Mesenchymal stem cell (in vitro differentiated cells and primary cell): ENCODE results near the gene USP15.

Experiments
- DNase-seq: peaks from one replicate; pipeline ENCODE4 v3.0.0-alpha.2; 2013
- H2AFZ ChIP-seq: one replicate; pipeline ENCODE4 v1.6.1; 2013; ENCODE audit warnings: low read depth, mild to moderate bottlenecking, control low read depth, inconsistent platforms, low read length, moderate library complexity
- H2AK5ac ChIP-seq: 2 replicates; pipeline ENCODE4 v1.6.1; 2013; ENCODE audit warnings: low read length, moderate library complexity, mild to moderate bottlenecking, inconsistent platforms; ENCODE audit not compliant: severe bottlenecking
- H2BK120ac ChIP-seq: one replicate; pipeline ENCODE4 v1.6.1; 2013; ENCODE audit warnings: low read depth, mild to moderate bottlenecking, inconsistent platforms, low read length, moderate library complexity
- H2BK12ac ChIP-seq, 2 experiments: one replicate each; pipeline ENCODE4 v1.6.1; 2013; ENCODE audit warnings: inconsistent platforms in 2 of 2, low read length in 2 of 2, mild to moderate bottlenecking in 2 of 2, moderate library complexity in 2 of 2, control low read depth in 1 of 2
- H2BK15ac ChIP-seq: one replicate; pipeline ENCODE4 v1.6.1; 2013; ENCODE audit warnings: mild to moderate bottlenecking, low read depth, inconsistent platforms; ENCODE audit not compliant: poor library complexity, severe bottlenecking
- H2BK5ac ChIP-seq: 2 replicates; pipeline ENCODE4 v1.6.1; 2013; ENCODE audit warnings: low read depth, mild to moderate bottlenecking, low read length, control low read depth, inconsistent platforms; ENCODE audit not compliant: poor library complexity, severe bottlenecking
- H3K14ac ChIP-seq, 2 experiments: one replicate each; pipeline ENCODE4 v1.6.1; 2013; ENCODE audit warnings: inconsistent platforms in 2 of 2, low read length in 2 of 2, control low read depth in 1 of 2, mild to moderate bottlenecking in 1 of 2, moderate library complexity in 1 of 2
- H3K18ac ChIP-seq, 2 experiments: one replicate each; pipeline ENCODE4 v1.6.1; 2013; ENCODE audit warnings: inconsistent platforms in 2 of 2, low read length in 2 of 2, control low read depth in 1 of 2, low read depth in 1 of 2, mild to moderate bottlenecking in 1 of 2
- H3K23ac ChIP-seq, 2 experiments: one replicate each; pipeline ENCODE4 v1.6.1; 2013; ENCODE audit warnings: inconsistent platforms in 2 of 2, low read length in 2 of 2, mild to moderate bottlenecking in 2 of 2, moderate library complexity in 2 of 2, control low read depth in 1 of 2
- H3K27ac ChIP-seq: 2 replicates; pipeline ENCODE4 v1.5.1; 2013; ENCODE audit warnings: mild to moderate bottlenecking, moderate library complexity, low read length, control low read depth, inconsistent platforms; ENCODE audit not compliant: poor library complexity, severe bottlenecking
- H3K27me3 ChIP-seq, 2 experiments: 2 replicates each; pipeline versions ENCODE4 v1.6.1 to v1.7.0; 2013; ENCODE audit warnings: low read length in 2 of 2, mild to moderate bottlenecking in 2 of 2, moderate library complexity in 2 of 2, control low read depth in 1 of 2, inconsistent platforms in 1 of 2; ENCODE audit not compliant: control insufficient read depth in 1 of 2, insufficient read depth in 1 of 2
- H3K36me3 ChIP-seq, 2 experiments: 2 replicates each; pipeline versions ENCODE4 v1.6.1 to v1.7.0; 2013; ENCODE audit warnings: low read length in 2 of 2, control low read depth in 1 of 2, inconsistent platforms in 1 of 2, low read depth in 1 of 2, mild to moderate bottlenecking in 1 of 2; ENCODE audit not compliant: insufficient read depth in 2 of 2, control insufficient read depth in 1 of 2
- H3K4ac ChIP-seq, 2 experiments: one replicate each; pipeline ENCODE4 v1.6.1; 2013; ENCODE audit warnings: inconsistent platforms in 2 of 2, low read length in 2 of 2, mild to moderate bottlenecking in 2 of 2, moderate library complexity in 2 of 2, control low read depth in 1 of 2, low read depth in 1 of 2
- H3K4me1 ChIP-seq: 2 replicates; pipeline ENCODE4 v1.6.1; 2013; ENCODE audit warnings: low read depth, low read length, control low read depth; ENCODE audit not compliant: control insufficient read depth, insufficient read depth
- H3K4me2 ChIP-seq: 2 replicates; pipeline ENCODE4 v1.6.1; 2013; ENCODE audit warnings: low read length, mild to moderate bottlenecking, inconsistent platforms; ENCODE audit not compliant: poor library complexity, severe bottlenecking
- H3K4me3 ChIP-seq, 2 experiments: 2 replicates each; pipeline versions ENCODE4 v1.5.1 to v1.7.0; 2013; ENCODE audit warnings: low read length in 2 of 2, mild to moderate bottlenecking in 2 of 2, control low read depth in 1 of 2, low read depth in 1 of 2; ENCODE audit not compliant: insufficient read depth in 1 of 2
- H3K79me1 ChIP-seq: replicated peaks from 2 replicates; pipeline ENCODE4 v1.6.1; 2013; ENCODE audit warnings: mild to moderate bottlenecking, control low read depth, low read length, inconsistent platforms; ENCODE audit not compliant: poor library complexity, severe bottlenecking
- H3K9ac ChIP-seq: 2 replicates; pipeline ENCODE4 v1.7.0; 2013; ENCODE audit warnings: mild to moderate bottlenecking, low read length, moderate library complexity
- H3K9me3 ChIP-seq: 2 replicates; pipeline ENCODE4 v1.7.0; 2013; ENCODE audit warnings: mild to moderate bottlenecking, low read length; ENCODE audit not compliant: control insufficient read depth
- H4K8ac ChIP-seq: one replicate; pipeline ENCODE4 v1.6.1; 2013; ENCODE audit warnings: inconsistent platforms, mild to moderate bottlenecking, low read length, moderate library complexity
- H4K91ac ChIP-seq: one replicate; pipeline ENCODE4 v1.6.1; 2013; ENCODE audit warnings: mild to moderate bottlenecking, low read length, inconsistent platforms
- WGBS: methylation state at CpG from one replicate; pipeline ENCODE4 v1.1.7; 2013; ENCODE audit warnings: mixed read lengths; 5-methylcytosine and 5-hydroxymethylcytosine counted together

Gene USP15

DNA sequence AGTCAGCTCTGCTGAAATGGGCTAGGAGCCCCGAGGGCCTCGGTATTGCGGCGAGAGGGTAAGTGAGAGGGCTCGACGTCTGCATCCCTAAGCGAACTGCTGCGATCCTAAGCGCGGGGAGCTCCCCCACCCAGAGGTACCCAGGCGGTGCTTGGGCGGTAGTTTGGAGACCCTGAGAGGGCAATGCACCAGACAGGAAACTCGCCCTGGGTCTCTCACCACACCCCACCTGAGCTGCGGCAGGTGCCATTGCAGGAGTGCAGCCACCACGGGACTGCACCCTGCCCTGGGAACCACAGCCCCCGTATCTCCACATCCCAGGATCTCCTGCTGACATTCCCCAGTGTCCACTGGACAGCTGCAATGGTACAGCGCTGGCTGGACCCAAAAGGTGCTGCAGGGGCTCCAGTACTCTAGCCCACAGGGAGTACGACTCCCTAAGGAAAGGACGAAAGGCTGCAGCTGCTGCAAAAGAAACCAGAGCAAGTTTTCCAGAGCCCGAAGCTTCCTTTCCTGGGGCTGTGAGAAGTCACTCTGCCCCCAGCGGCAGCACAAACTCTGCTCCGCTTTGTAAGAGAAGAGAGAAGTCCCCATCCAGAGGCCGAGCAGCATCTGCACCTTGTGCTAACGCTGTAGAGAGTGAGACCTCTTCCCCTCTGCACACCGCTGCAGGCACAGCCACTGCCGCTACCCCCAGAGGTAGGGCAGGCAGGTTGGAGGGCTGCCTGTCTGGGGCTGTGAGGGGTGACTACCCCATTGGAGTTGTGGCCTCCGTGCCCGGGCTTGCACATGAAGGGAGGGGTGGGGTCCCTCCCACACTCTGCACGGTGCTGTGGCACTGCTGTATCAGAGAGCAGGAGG lies 175.3 kb downstream of the USP15 start:
- peak overlapping the region; percentile 34 for H4K91ac ChIP-seq

GRCh38 chr12:62436164-62436503 lies 175.9 kb downstream of the USP15 start:
- no peak for DNase-seq
- H3K4me1 ChIP-seq = peaks cover 12% of the 10 kb centered on the region
- peak overlapping the region; percentile 34 for H4K91ac ChIP-seq
- no peak overlapping the region for H2BK12ac ChIP-seq
- H3K18ac ChIP-seq = no peak overlapping the region
- peaks cover 6% of the 10 kb centered on the region for H3K9me3 ChIP-seq
- H2BK15ac ChIP-seq = no peak overlapping the region
- H3K4me3 ChIP-seq = peak overlapping the region in 1 of 2 experiments; percentile 76
- no peak overlapping the region for H3K23ac ChIP-seq
- H3K27me3 ChIP-seq = peaks cover 19 to 37% of the 10 kb centered on the region in 2 experiments
- no peak overlapping the region for H3K4me2 ChIP-seq
- H3K36me3 ChIP-seq = no peaks in the 10 kb centered on the region
- peak overlapping the region; percentile 39 for H3K9ac ChIP-seq
- no peak overlapping the region for H2BK5ac ChIP-seq
- no peak overlapping the region for H2BK120ac ChIP-seq
- no peak overlapping the region for H3K14ac ChIP-seq
- no peak overlapping the region for H3K27ac ChIP-seq
- H4K8ac ChIP-seq = peak overlapping the region; percentile 45
- H3K79me1 ChIP-seq = no peaks in the 10 kb centered on the region
- no peak overlapping the region for H3K4ac ChIP-seq
- 68% methylated on average over 12 of the region's 12 CpGs for WGBS
- H2AK5ac ChIP-seq = no peak overlapping the region
- peak overlapping the region; percentile 70 for H2AFZ ChIP-seq

More for the DNA sequence above, 175.3 kb downstream of the USP15 start:
- peak overlapping the region in 1 of 2 experiments; percentile 28 for H3K18ac ChIP-seq
- H3K14ac ChIP-seq = no peak overlapping the region
- no peak overlapping the region for H2BK15ac ChIP-seq
- peaks cover 19 to 42% of the 10 kb centered on the region in 2 experiments for H3K27me3 ChIP-seq
- H3K36me3 ChIP-seq = no peaks in the 10 kb centered on the region
- peak overlapping the region; percentile 70 for H2AFZ ChIP-seq
- H3K4ac ChIP-seq = no peak overlapping the region
- H3K9ac ChIP-seq = peak overlapping the region; percentile 39
- H3K27ac ChIP-seq = no peak overlapping the region
- H2BK120ac ChIP-seq = no peak overlapping the region
- no peak overlapping the region for H2BK12ac ChIP-seq
- 10% methylated on average over 29 of the region's 29 CpGs for WGBS
- H2BK5ac ChIP-seq = no peak overlapping the region
- no peak overlapping the region for H3K23ac ChIP-seq
- H2AK5ac ChIP-seq = no peak overlapping the region
- H3K4me3 ChIP-seq = peak overlapping the region; percentile 35 to 76
- H3K4me1 ChIP-seq = peaks cover 12% of the 10 kb centered on the region
- peaks cover 6% of the 10 kb centered on the region for H3K9me3 ChIP-seq
- peak overlapping the region; percentile 45 for H4K8ac ChIP-seq
- DNase-seq = peak; percentile 71
- H3K4me2 ChIP-seq = peak overlapping the region; percentile 80
- no peaks in the 10 kb centered on the region for H3K79me1 ChIP-seq

DNA sequence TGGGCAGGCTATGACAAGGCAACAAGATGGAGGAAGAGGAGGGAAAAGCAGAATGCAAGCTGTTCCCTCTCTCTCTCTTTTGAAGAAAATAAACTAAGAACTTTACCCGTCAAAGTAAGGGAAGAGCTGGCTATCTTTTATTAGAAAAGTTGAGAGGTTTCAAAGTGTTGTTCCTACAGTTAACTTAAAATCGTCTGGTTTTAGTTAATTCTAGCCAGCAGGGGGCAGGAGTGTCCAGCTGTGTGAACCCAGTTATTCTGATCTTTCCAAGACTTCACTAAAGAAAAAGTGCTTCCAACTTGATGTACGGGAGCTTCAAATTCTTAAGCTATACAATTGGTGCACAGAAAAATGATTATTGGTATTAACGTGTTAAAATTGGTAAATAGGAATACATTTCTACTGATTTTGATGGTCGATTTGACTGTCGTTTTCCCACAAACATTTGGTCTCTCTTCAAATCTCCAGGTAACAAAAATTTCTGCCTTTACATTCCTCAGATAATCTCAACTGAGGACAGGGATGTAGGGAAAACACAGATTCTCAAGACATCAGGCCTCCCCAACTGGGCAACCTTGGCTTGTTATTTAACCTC lies 178.0 kb downstream of the USP15 start:
- H3K36me3 ChIP-seq = no peaks in the 10 kb centered on the region
- H2BK120ac ChIP-seq = no peak overlapping the region
- no peak overlapping the region for H2BK15ac ChIP-seq
- H3K9me3 ChIP-seq = peaks cover 26% of the 10 kb centered on the region
- no peak overlapping the region for H2BK5ac ChIP-seq
- H3K23ac ChIP-seq = no peak overlapping the region
- no peak overlapping the region for H3K27ac ChIP-seq
- H2BK12ac ChIP-seq = no peak overlapping the region
- H3K18ac ChIP-seq = no peak overlapping the region
- WGBS = 12% methylated on average over 4 of the region's 6 CpGs
- H3K14ac ChIP-seq = no peak overlapping the region
- no peak overlapping the region for H4K91ac ChIP-seq
- H2AK5ac ChIP-seq = no peak overlapping the region
- DNase-seq = peak; percentile 50
- H3K4me2 ChIP-seq = no peak overlapping the region
- peak overlapping the region; percentile 33 for H3K9ac ChIP-seq
- H3K4ac ChIP-seq = no peak overlapping the region
- H3K27me3 ChIP-seq = peaks cover 14 to 23% of the 10 kb centered on the region in 2 experiments
- H4K8ac ChIP-seq = no peak overlapping the region
- H3K79me1 ChIP-seq = no peaks in the 10 kb centered on the region
- peaks cover 12% of the 10 kb centered on the region for H3K4me1 ChIP-seq
- H3K4me3 ChIP-seq = no peak overlapping the region
- H2AFZ ChIP-seq = no peak overlapping the region

- Histone ChIP-seq H3K79me1 (no peaks in the 10 kb centered on the region), H3K36me3 (no peaks in the 10 kb centered on the region), H3K14ac (no peak overlapping the region), H3K18ac (no peak overlapping the region), H3K27ac (no peak overlapping the region), H2BK12ac (no peak overlapping the region), H2BK15ac (no peak overlapping the region), H2AK5ac (no peak overlapping the region), H3K27me3 (no peaks in the 10 kb centered on the region), H2BK5ac (no peak overlapping the region), H3K4me2 (no peak overlapping the region), H3K9ac (no peak overlapping the region), H3K9me3 (peaks cover 22% of the 10 kb centered on the region), H4K8ac (no peak overlapping the region), H2BK120ac (no peak overlapping the region), H3K4me1 (no peaks in the 10 kb centered on the region), H3K4ac (no peak overlapping the region), H3K23ac (no peak overlapping the region), H4K91ac (no peak overlapping the region), H2AFZ (no peak overlapping the region), H3K4me3 (no peak overlapping the region)
- WGBS = 0% methylated on average over 1 of the region's 2 CpGs
- DNase-seq = no peak
These were observed 186.7 kb downstream of the USP15 start for GRCh38 chr12:62446754-62447452.
